Stimulated activated naive CD8-positive, alpha-beta T cell treated with anti-CD3 and anti-CD28 coated beads, Interleukin-15, Interleukin-2, amounts not matched to agents 100 ng/mL and 50 ng/mL, for 24 hours (primary cell): ENCODE measurements around the gene MARCHF2.
A peak's percentile ranks its signal among the peaks of the same experiment; 100 is the strongest.

Experiments
- H3K27ac Mint-ChIP-seq: one replicate; pipeline ENCODE4 v1.8.0; 2021; ENCODE audit warnings: mild to moderate bottlenecking, mixed read lengths
- H3K27me3 Mint-ChIP-seq: one replicate; pipeline ENCODE4 v1.8.0; 2021; ENCODE audit warnings: mixed read lengths
- H3K36me3 Mint-ChIP-seq: one replicate; pipeline ENCODE4 v1.8.0; 2021; ENCODE audit warnings: low read depth, mixed read lengths
- H3K4me1 Mint-ChIP-seq: one replicate; pipeline ENCODE4 v1.8.0; 2021; ENCODE audit warnings: low read depth, mixed read lengths
- H3K4me3 Mint-ChIP-seq: one replicate; pipeline ENCODE4 v1.8.0; 2021; ENCODE audit warnings: mild to moderate bottlenecking, mixed read lengths
- H3K9me3 Mint-ChIP-seq: one replicate; pipeline ENCODE4 v1.8.0; 2021; ENCODE audit warnings: mixed read lengths

Gene MARCHF2

DNA sequence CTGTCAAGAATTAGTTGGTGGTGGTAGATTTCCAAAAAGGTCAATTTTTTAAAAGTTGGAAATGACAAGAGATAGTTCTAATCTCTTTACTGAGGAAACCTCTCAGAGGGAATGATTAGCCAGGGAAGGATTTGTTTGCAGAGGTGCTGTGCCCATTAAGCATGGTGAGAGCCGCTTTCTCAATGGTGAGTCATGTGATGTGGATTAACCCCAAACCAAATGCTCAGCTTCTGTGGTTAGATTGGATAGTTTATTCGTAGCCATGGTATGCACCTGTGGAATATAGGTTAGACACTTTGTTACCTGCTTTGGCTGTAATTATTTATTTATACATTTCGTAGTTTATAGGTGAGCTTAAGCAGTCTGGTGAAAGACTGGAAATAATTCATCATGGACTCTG is 38.8 kb downstream of the MARCHF2 start:
- Mint-ChIP-seq H3K4me1 (peaks cover 85% of the 10 kb centered on the region), H3K27ac (no peak overlapping the region), H3K36me3 (peaks cover 68% of the 10 kb centered on the region), H3K27me3 (no peaks in the 10 kb centered on the region), H3K9me3 (no peaks in the 10 kb centered on the region), H3K4me3 (no peak overlapping the region)

DNA sequence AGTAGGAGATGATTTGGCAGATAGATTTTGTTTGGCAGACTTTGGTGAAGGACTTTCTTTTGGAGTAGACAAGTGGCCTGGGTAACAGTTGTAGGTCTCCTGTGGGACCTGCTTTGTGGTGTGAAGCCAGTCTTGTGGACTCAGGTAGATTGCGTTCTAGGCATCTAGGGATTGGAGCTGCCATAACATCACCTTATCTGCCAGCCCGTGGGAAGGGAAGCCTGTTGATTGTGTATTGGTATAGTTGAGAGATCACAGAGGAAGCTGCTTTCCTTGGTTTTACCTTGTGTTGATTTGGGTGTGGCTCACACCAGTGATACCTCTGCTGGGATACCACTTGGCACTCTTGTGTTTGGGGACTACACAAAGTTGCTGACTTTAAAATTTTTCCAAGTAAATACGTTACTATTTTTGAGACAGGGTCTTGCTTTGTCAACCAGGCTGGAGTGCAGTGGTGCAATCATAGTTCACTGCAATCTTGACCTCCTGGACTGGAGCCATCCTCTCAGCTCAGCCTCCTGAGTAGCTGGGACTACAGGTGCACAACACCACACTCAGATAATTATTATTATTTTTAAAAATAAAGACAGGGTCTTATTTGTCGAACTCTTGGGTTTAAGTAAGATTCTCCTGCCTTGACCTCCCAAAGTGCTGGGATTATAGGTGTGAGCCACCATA is 39.5 kb downstream of the MARCHF2 start:
- Mint-ChIP-seq H3K27ac (no peak overlapping the region), H3K9me3 (no peaks in the 10 kb centered on the region), H3K36me3 (peaks cover 68% of the 10 kb centered on the region), H3K4me1 (peaks cover 85% of the 10 kb centered on the region), H3K4me3 (peak overlapping the region; percentile 47), H3K27me3 (no peaks in the 10 kb centered on the region)

DNA sequence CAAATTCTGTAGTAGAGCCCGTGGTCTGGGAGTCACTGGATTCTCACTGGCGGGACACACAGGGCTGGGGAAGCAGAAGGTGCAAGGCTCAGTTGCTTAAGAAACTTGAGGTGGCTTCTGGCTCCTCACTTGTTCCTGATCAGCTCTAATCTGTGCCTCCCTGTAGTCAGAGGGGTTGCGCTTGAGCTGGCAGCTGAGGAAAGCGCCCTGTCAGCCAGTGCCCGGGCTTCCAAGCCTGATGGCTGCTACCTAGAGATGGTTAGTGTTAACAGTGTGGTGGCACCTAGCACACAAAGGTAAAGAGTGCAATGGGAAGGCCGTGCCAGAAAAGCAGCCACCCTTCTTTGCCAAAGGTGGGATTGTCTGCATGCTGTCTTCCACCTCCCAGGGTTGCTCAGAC is 40.5 kb downstream of the MARCHF2 start:
- H3K9me3 Mint-ChIP-seq = no peaks in the 10 kb centered on the region
- H3K4me1 Mint-ChIP-seq = peaks cover 86% of the 10 kb centered on the region
- H3K27me3 Mint-ChIP-seq = no peaks in the 10 kb centered on the region
- no peak overlapping the region for H3K27ac Mint-ChIP-seq
- H3K4me3 Mint-ChIP-seq = no peak overlapping the region
- H3K36me3 Mint-ChIP-seq = peaks cover 73% of the 10 kb centered on the region

DNA sequence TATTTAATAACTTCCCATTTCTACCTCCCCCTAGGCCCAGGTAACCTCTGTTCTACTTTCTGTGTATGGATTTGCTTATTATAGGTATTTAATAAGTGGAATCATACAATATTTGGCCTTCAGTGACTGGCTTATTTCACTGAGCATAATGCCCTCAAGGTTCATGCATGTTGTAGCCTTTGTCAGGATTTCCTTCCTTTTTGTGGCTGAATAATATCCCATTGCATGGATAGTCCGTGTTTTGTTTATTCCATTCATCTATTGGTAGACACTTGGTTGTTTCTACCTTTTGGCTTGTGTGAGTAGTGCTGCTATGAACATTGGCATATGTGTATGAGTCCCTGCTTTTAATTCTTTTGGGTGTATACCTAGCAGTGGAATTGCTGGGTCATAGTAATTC is 41.1 kb downstream of the MARCHF2 start:
- H3K9me3 Mint-ChIP-seq = no peaks in the 10 kb centered on the region
- peaks cover 71% of the 10 kb centered on the region for H3K36me3 Mint-ChIP-seq
- peaks cover 83% of the 10 kb centered on the region for H3K4me1 Mint-ChIP-seq
- peak overlapping the region; percentile 4 for H3K27ac Mint-ChIP-seq
- no peaks in the 10 kb centered on the region for H3K27me3 Mint-ChIP-seq
- no peak overlapping the region for H3K4me3 Mint-ChIP-seq

DNA sequence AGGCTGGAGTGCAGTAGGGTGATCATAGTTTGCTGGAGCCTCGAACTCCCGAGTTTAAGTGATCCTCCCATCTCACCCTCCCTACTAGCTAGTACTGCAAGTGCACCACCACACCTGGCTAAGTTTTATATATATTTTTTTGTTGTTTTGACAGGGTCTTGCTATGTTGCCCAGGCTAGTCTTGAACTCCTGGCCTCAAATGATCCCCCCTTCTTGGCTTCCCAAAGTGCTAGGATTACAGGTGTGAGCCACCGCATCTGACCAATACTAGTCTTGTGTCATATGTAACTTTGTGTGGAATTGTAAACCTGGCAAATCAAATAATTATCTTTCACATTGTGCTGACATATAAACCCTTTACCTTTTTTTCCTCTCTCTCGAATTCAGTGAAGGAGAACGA is 41.9 kb downstream of the MARCHF2 start:
- no peaks in the 10 kb centered on the region for H3K27me3 Mint-ChIP-seq
- H3K36me3 Mint-ChIP-seq = peaks cover 75% of the 10 kb centered on the region
- no peaks in the 10 kb centered on the region for H3K9me3 Mint-ChIP-seq
- H3K27ac Mint-ChIP-seq = peak overlapping the region; percentile 63
- H3K4me3 Mint-ChIP-seq = no peak overlapping the region
- H3K4me1 Mint-ChIP-seq = peaks cover 86% of the 10 kb centered on the region

DNA sequence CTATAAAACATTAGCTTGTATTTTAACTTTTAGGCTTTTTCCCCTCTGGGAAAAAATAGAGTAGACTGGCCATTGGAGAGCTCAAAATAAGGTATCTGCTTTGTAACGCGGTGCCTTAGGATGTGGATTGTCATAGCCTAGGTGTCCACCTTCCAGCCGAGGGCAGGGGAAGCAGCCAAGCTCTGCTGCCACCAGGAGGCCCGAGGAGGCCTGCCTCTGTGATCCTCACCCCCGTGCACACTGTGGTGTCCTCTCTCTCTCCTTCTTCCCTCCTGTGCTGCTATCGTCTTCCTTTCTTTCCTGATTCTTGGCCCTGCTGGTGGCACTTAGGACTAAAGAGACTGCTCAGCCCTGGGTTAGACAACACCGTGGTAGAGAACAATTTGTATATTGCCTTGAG is 43.0 kb downstream of the MARCHF2 start:
- H3K36me3 Mint-ChIP-seq = peaks cover 82% of the 10 kb centered on the region
- no peaks in the 10 kb centered on the region for H3K9me3 Mint-ChIP-seq
- no peak overlapping the region for H3K4me3 Mint-ChIP-seq
- no peaks in the 10 kb centered on the region for H3K27me3 Mint-ChIP-seq
- no peak overlapping the region for H3K27ac Mint-ChIP-seq
- H3K4me1 Mint-ChIP-seq = peaks cover 91% of the 10 kb centered on the region

DNA sequence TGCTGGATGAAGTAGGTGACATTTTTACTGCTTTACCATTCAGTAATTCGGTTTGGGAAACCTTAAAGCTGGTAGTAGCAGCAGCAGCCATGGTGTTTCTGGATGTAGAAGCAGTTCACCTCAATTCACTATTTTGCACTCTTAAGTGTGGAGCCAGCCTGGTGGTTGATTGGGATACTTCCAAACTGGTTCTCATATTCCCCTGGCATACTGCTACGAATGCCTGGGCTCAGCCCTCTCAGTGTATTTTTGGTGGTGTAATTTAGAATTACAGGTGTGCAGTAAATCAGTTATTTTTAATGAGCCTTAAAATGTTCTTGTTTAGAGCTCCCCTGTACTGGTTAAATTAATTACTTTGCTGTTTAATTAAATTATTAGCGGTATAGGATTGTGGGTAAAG is 44.1 kb downstream of the MARCHF2 start:
- Mint-ChIP-seq H3K27ac (no peak overlapping the region), H3K36me3 (peaks cover 75% of the 10 kb centered on the region)

DNA sequence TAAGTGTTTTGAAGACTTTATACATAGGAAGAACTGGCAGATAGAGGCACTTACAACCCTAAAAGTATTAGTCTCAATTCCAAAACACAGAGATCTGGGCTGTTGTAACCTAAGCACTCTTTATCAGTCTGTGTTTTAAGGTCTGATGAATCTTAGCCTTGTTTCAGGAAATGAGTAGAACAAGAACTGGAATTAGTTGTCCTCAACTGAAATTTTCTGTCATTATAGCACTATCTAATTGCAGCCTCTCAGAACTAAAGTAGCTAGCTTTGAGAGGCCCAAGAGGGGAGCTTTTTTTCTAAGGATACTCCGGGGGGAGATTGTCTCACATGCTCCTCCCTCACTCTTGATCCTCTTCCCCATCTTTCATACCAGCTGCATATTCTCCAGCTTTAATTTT is 44.7 kb downstream of the MARCHF2 start:
- peaks cover 76% of the 10 kb centered on the region for H3K36me3 Mint-ChIP-seq
- no peaks in the 10 kb centered on the region for H3K9me3 Mint-ChIP-seq
- H3K27ac Mint-ChIP-seq = no peak overlapping the region
- H3K27me3 Mint-ChIP-seq = no peaks in the 10 kb centered on the region
- H3K4me3 Mint-ChIP-seq = no peak overlapping the region
- H3K4me1 Mint-ChIP-seq = peaks cover 78% of the 10 kb centered on the region

More for the DNA sequence above, 44.1 kb downstream of the MARCHF2 start:
- H3K9me3 Mint-ChIP-seq = no peaks in the 10 kb centered on the region
- no peaks in the 10 kb centered on the region for H3K27me3 Mint-ChIP-seq
- H3K4me3 Mint-ChIP-seq = no peak overlapping the region
- H3K4me1 Mint-ChIP-seq = peaks cover 85% of the 10 kb centered on the region

DNA sequence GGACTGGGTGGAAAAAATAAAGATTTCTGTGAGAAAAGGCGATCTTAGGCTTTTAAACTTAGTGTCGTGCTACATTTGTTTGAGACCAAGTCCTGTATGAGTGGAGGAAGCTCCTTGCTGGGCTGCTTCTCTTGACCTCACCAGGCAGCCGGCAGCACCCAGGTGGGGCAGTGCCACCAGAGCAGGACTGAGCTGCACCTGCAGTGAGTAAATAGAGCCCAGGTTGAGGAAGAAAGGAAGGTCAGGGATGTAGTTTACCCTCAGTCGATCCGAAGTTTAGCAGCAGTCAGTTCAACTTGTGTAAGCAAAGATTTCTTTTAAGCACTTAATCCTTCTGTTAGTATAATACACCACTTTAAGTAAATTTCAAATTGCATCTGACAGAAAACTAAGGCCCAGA is 45.3 kb downstream of the MARCHF2 start:
- Mint-ChIP-seq H3K9me3 (no peaks in the 10 kb centered on the region), H3K27ac (peak overlapping the region; percentile 3), H3K4me1 (peaks cover 73% of the 10 kb centered on the region), H3K27me3 (no peaks in the 10 kb centered on the region), H3K4me3 (no peak overlapping the region), H3K36me3 (peaks cover 81% of the 10 kb centered on the region)

DNA sequence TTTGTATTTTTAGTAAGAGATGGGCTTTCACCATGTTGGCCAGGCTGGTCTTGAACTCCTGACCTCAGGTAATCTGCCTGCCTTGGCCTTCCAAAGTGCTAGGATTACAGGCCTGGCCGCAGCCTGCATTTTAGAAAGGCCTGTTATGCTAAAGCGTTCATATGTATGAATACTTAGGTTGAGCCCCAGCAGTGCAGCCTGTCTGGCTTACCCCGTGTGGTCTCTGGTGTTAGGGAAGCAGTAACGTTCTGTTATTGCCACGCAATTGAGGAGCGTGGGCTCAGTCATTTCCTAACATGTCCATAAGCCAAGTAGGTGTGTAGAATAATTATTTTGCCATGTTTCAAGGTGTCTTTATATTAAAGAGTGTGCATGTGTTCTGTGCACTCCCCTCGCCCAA is 46.0 kb downstream of the MARCHF2 start:
- H3K4me1 Mint-ChIP-seq = peaks cover 66% of the 10 kb centered on the region
- H3K27me3 Mint-ChIP-seq = no peaks in the 10 kb centered on the region
- no peak overlapping the region for H3K4me3 Mint-ChIP-seq
- peaks cover 81% of the 10 kb centered on the region for H3K36me3 Mint-ChIP-seq
- H3K27ac Mint-ChIP-seq = no peak overlapping the region
- H3K9me3 Mint-ChIP-seq = no peaks in the 10 kb centered on the region

DNA sequence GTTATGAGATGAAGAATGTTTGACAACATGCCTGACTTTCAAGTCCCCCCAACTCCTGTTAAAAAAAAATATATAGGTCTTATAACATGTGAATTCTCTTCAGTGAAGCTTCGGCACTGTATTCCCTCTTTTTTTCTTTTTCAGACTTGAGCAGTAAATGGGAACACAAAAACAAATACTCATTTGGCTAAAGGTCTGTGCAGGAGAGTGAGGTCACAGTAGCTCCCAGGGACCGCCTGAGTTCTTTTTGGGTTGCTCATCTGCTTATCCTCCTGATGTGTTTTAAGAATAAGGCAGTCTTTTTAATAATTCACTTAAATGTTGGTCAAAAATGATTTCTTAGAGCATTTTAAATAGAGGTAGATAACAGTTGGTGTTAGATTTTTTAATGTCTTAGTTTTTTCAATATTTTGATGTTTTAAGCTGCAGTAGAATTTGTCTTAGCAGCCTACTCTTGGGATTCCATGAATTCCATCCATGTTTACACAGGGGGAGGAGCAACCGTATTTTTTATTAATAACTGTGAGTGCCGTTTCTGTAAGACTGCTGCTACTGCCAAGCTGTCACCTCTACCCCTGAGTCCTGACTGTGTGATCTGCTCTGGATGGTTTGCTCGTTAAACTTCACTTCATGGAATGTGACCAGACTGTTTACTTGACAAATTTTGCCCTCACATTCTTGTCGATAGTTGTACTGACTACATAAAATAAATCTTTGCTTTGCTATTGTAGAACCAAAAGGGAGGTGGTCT is 46.6 kb downstream of the MARCHF2 start:
- Mint-ChIP-seq H3K36me3 (peaks cover 84% of the 10 kb centered on the region), H3K4me3 (no peak overlapping the region), H3K27me3 (no peaks in the 10 kb centered on the region), H3K9me3 (no peaks in the 10 kb centered on the region), H3K27ac (no peak overlapping the region), H3K4me1 (peaks cover 60% of the 10 kb centered on the region)

DNA sequence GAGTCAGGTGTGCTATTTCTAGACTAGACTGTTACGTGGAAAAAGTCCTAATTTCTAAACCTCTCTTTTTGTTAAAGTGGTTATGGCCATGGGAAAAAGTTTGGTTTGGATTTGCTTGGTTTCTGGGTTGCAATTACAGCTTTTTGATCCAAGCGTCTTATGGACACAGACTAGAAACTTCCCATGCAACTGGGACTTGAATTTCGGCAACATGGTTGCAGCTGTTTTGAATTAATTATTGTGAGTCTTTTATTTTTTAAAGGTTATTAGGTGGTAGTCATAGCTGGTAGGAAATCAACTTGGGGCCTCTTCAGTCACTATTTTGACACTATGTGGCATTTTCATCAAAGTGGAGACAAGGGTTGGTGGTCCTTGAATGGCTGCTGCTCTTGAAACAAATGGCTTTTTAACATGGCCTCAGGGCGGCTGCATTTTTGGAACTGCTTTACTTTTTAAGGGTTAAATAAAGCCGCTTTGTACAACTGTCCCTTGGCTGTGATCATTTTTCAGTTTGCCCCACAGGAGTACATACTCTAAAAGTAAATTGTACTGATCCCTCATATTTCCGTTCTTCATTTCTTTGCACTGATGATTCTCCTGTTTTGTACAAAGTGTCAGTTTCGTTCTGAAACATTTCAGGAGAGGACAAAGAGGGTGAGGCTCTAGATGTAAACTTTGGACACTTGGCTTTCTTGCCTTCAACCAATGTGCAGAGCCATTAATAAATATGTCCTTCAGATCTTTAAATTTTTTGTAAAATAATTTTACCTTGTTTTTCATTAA is 47.6 kb downstream of the MARCHF2 start:
- peaks cover 83% of the 10 kb centered on the region for H3K36me3 Mint-ChIP-seq
- H3K27ac Mint-ChIP-seq = no peak overlapping the region
- no peaks in the 10 kb centered on the region for H3K9me3 Mint-ChIP-seq
- H3K4me3 Mint-ChIP-seq = no peak overlapping the region
- no peaks in the 10 kb centered on the region for H3K27me3 Mint-ChIP-seq
- peaks cover 53% of the 10 kb centered on the region for H3K4me1 Mint-ChIP-seq

DNA sequence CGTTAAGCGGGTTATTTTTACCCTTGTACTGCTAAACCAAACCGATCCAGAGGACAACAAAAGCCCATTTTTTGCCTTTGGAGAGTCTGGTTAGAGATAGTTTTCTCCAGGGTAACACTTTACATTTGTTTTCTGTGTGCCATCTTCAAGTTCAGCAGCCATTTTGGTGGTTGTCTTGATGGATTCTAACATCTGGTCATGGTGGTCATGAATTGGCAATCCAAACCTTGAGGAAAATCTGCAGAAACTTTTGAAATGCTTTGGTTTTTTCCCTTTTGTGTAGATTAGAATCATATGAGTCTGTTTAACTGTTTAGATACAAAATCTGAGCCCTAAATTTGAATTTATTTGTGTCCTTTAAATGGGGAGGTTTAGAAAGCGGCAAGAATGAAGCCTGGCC is 48.3 kb downstream of the MARCHF2 start:
- Mint-ChIP-seq H3K4me1 (peaks cover 49% of the 10 kb centered on the region), H3K27ac (no peak overlapping the region), H3K27me3 (no peaks in the 10 kb centered on the region), H3K9me3 (no peaks in the 10 kb centered on the region), H3K36me3 (peaks cover 83% of the 10 kb centered on the region), H3K4me3 (no peak overlapping the region)

DNA sequence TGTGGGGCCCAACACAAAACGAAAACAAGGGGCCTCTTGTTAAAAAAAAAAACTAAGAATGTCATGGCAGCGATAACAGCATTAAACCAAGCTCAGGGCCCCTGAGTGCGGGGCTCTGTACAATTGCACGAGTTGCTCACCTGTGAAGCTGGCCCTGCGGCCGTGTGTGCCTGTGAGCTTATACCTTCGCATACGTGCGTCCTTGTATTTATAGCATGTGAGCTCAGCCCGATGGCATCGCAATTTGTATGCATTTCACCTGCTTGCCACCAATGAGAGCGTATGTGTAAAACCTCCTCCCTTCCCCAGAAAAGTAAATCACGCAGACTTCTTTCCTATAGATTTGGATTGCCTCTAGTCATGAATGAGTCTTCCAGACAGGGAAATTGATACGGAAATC is 48.8 kb downstream of the MARCHF2 start:
- Mint-ChIP-seq H3K4me1 (peaks cover 43% of the 10 kb centered on the region), H3K4me3 (no peak overlapping the region), H3K36me3 (peaks cover 82% of the 10 kb centered on the region), H3K27ac (no peak overlapping the region), H3K27me3 (no peaks in the 10 kb centered on the region), H3K9me3 (no peaks in the 10 kb centered on the region)

DNA sequence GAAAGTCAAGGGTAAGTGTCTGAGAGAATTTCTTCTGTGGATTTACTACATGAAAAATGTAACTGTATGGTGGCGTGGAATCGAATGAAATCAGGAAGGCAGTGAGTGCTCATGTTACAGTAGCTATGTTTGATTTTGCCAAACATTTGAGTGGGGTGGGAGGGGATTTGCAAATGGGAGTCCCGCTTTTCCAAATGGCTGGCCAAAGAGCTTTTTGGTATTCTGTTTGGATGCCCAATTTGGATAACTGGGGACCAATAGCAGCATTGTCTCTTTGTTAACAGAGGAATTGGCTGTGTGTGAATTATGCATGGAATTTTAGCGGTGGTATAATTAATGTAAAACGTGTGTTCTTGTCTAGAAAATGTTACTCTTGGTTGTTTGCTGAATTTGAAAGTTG is 49.5 kb downstream of the MARCHF2 start:
- H3K27me3 Mint-ChIP-seq = no peaks in the 10 kb centered on the region
- H3K9me3 Mint-ChIP-seq = no peaks in the 10 kb centered on the region
- H3K4me1 Mint-ChIP-seq = peaks cover 37% of the 10 kb centered on the region
- H3K36me3 Mint-ChIP-seq = peaks cover 83% of the 10 kb centered on the region
- no peak overlapping the region for H3K4me3 Mint-ChIP-seq
- no peak overlapping the region for H3K27ac Mint-ChIP-seq
